Caco-2 (cell line): ENCODE data around the gene KRTAP5-2. TPM values are rescaled to one million over a fixed set of nuclear protein-coding genes. Genes with fewer than 3 reads are reported as not detected.

Experiments used
- BruUV-seq: library from RNA; stranded (reverse); fragments of 400-500 nt; replicated peaks from 2 replicates; lab custom pipeline; 2021; lab: Mats Ljungman, UMichigan
- CTCF ChIA-PET: fragments of 300-600 bp; sonication (Branson Sonifier 250); formaldehyde crosslinking; loops from one replicate; lab custom pipeline; 2022; ENCODE audit warnings: antibody characterized with exemption; lab: Charles Lee
- POLR2A ChIA-PET: fragments of 300-600 bp; sonication (Branson Sonifier 250); formaldehyde crosslinking; loops from one replicate; lab custom pipeline; 2022; ENCODE audit warnings: antibody characterized with exemption; lab: Charles Lee
- DNase-seq, 2 experiments: peaks; one replicate each; pipeline versions ENCODE4 v3.0.0 to v3.0.0-alpha.2; 2020 to 2022
- H3K27me3 ChIP-seq: replicated peaks from 2 replicates; pipeline ENCODE4 v1.6.0; 2011; ENCODE audit warnings: low read length; ENCODE audit not compliant: control insufficient read depth, insufficient read depth
- H3K36me3 ChIP-seq: 2 replicates; pipeline ENCODE4 v1.5.1; 2011; ENCODE audit warnings: low read length; ENCODE audit not compliant: control insufficient read depth, insufficient read depth
- H3K4me1 ChIP-seq: fragments of 250-450 bp; sonication (Bioruptor Pico); 2 replicates; pipeline ENCODE4 v1.5.1; 2020; ENCODE audit warnings: mild to moderate bottlenecking
- H3K4me3 ChIP-seq: 2 replicates; pipeline ENCODE4 v1.5.1; 2011; ENCODE audit warnings: low read depth, mild to moderate bottlenecking, control low read depth, low read length
- H3K9me3 ChIP-seq: fragments of 250-450 bp; sonication (Bioruptor Pico); 2 replicates; pipeline ENCODE4 v1.5.1; 2020; ENCODE audit warnings: mild to moderate bottlenecking, moderate library complexity
- H3K27ac Mint-ChIP-seq: one replicate; pipeline ENCODE4 v1.8.0; 2022; ENCODE audit warnings: mixed read lengths; ENCODE audit not compliant: unreplicated experiment
- H3K27me3 Mint-ChIP-seq: one replicate; pipeline ENCODE4 v1.8.0; 2022; ENCODE audit warnings: mixed read lengths; ENCODE audit not compliant: insufficient read depth, unreplicated experiment
- H3K36me3 Mint-ChIP-seq: one replicate; pipeline ENCODE4 v1.8.0; 2022; ENCODE audit warnings: mild to moderate bottlenecking, mixed read lengths; ENCODE audit not compliant: insufficient read depth, unreplicated experiment
- H3K4me1 Mint-ChIP-seq: one replicate; pipeline ENCODE4 v1.8.0; 2022; ENCODE audit warnings: low read depth, mixed read lengths; ENCODE audit not compliant: unreplicated experiment
- H3K4me3 Mint-ChIP-seq: one replicate; pipeline ENCODE4 v1.8.0; 2022; ENCODE audit warnings: mild to moderate bottlenecking, moderate library complexity, mixed read lengths; ENCODE audit not compliant: unreplicated experiment
- H3K9me3 Mint-ChIP-seq: one replicate; pipeline ENCODE4 v1.8.0; 2022; ENCODE audit warnings: mixed read lengths; ENCODE audit not compliant: unreplicated experiment
- intact Hi-C: fragments of 100-400 bp; cut with micrococcal nuclease; formaldehyde crosslinking; loops from one replicate; pipeline ENCODE4 v1.10.0; 2022; ENCODE audit not compliant: unreplicated experiment
- total RNA-seq: library from RNA; stranded (reverse); gene quantifications from 2 replicates; pipeline ENCODE4 v1.2.3, GENCODE V29; 2022
- TF ChIP-seq, protein P1 (sequence below), 2 experiments: fragments of 200-600 bp in 1 of 2; IDR thresholded peaks; 1 replicate in 1 of 2; 2 replicates in 1 of 2; pipeline versions ENCODE4 v1.5.1 to v1.8.0; 2011 to 2022; ENCODE audit warnings: antibody characterized with exemption in 1 of 2, control low read depth in 1 of 2, inconsistent platforms in 1 of 2, low read depth in 1 of 2, low read length in 1 of 2, mild to moderate bottlenecking in 1 of 2, moderate library complexity in 1 of 2; ENCODE audit not compliant: insufficient read depth in 1 of 2, severe bottlenecking in 1 of 2, unreplicated experiment in 1 of 2

KRTAP5-2 gene
- total RNA-seq, 1 experiment from 2014 or later = not detected

DNA sequence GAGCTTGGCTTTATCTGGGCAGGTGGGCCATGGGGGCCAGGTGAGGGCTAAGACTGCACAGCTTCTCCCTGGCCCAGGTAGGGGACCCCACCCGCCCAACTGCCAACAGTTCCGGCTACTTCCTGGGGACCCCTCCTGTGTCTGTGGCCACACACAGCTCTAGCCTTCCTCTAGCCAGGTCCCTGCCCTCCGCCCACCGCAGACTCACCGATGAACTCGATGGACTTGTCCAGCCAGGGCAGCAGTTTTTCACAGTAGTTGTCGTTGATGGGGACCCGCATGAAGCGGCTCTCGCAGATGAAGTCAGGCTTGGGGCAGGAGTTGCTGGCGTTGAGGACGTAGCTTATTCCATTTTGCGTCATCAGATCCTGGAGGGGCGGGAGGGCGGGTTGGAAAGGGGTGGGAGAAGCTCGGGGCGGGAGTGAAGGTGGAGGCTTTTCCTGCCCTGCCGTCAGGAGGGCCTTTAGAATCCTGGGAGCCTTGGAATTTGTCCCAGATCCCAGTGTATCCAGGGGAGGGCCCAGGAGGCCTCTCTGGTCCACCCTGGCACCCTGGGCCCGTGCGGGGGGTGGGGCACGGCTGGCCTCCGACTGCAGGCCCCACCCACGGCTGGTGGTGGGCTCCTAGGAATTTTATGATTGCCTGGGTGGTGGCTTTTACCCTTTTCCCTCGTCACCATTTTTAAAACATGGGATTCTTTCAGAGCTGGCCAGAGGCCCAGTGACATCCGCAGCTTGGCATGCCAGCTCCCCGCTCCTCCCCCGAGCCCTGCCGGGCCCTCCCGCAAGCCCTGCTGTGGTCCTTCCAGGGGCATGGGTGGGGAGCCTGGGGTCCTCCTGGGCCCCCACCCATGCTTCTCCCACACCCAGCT lies 40.0 kb downstream of the KRTAP5-2 start:
- peaks cover 5% of the 10 kb centered on the region for H3K36me3 Mint-ChIP-seq

GRCh38 chr11:1557051-1557884 lies 40.8 kb downstream of the KRTAP5-2 start:
- Histone ChIP-seq H3K27me3 (no peaks in the 10 kb centered on the region), H3K9me3 (no peaks in the 10 kb centered on the region), H3K36me3 (no peaks in the 10 kb centered on the region), H3K4me1 (peaks cover 13% of the 10 kb centered on the region), H3K4me3 (no peak overlapping the region)
- H3K36me3 Mint-ChIP-seq = peaks cover 5% of the 10 kb centered on the region
- no peak overlapping the region for H3K4me3 Mint-ChIP-seq
- no peaks in the 10 kb centered on the region for H3K9me3 Mint-ChIP-seq
- CTCF ChIA-PET = interaction anchor here (1.0 kb wide), 1 partner anchor 10 kb away, joined by 3 read pairs; no protein-coding TSS in a partner anchor
- BruUV-seq = no TSS peak
- peaks cover 8% of the 10 kb centered on the region for H3K4me1 Mint-ChIP-seq
- DNase-seq = no peak
- intact Hi-C loops = no loop called here
- H3K27ac Mint-ChIP-seq = no peak overlapping the region
- TF ChIP-seq, protein P1, sequence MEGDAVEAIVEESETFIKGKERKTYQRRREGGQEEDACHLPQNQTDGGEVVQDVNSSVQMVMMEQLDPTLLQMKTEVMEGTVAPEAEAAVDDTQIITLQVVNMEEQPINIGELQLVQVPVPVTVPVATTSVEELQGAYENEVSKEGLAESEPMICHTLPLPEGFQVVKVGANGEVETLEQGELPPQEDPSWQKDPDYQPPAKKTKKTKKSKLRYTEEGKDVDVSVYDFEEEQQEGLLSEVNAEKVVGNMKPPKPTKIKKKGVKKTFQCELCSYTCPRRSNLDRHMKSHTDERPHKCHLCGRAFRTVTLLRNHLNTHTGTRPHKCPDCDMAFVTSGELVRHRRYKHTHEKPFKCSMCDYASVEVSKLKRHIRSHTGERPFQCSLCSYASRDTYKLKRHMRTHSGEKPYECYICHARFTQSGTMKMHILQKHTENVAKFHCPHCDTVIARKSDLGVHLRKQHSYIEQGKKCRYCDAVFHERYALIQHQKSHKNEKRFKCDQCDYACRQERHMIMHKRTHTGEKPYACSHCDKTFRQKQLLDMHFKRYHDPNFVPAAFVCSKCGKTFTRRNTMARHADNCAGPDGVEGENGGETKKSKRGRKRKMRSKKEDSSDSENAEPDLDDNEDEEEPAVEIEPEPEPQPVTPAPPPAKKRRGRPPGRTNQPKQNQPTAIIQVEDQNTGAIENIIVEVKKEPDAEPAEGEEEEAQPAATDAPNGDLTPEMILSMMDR (IDR thresholded peaks at IDR 0.05; ENCODE audit: insufficient read depth in 1 of 2, low read depth in 1 of 2, low read length in 1 of 2, severe bottlenecking in 1 of 2, unreplicated experiment in 1 of 2) = no peak
- no peaks in the 10 kb centered on the region for H3K27me3 Mint-ChIP-seq
- POLR2A ChIA-PET = no interaction called here

More for the DNA sequence above, 40.0 kb downstream of the KRTAP5-2 start:
- Histone ChIP-seq H3K36me3 (no peaks in the 10 kb centered on the region), H3K9me3 (no peaks in the 10 kb centered on the region), H3K27me3 (no peaks in the 10 kb centered on the region), H3K4me3 (no peak overlapping the region), H3K4me1 (peaks cover 13% of the 10 kb centered on the region)
- Mint-ChIP-seq H3K27ac (no peak overlapping the region), H3K9me3 (no peaks in the 10 kb centered on the region), H3K27me3 (no peaks in the 10 kb centered on the region), H3K4me1 (peaks cover 8% of the 10 kb centered on the region), H3K4me3 (no peak overlapping the region)
- POLR2A ChIA-PET = no interaction called here
- intact Hi-C loops = no loop called here
- CTCF ChIA-PET = interaction anchor here (0.9 to 1.0 kb wide), 2 partner anchors 11 to 16 kb away, joined by 3 to 4 read pairs; no protein-coding TSS in a partner anchor
- no peak for DNase-seq
- no TSS peak for BruUV-seq
- TF ChIP-seq, protein P1 (IDR thresholded peaks at IDR 0.05; ENCODE audit: insufficient read depth in 1 of 2, low read depth in 1 of 2, low read length in 1 of 2, severe bottlenecking in 1 of 2, unreplicated experiment in 1 of 2) = no peak

GRCh38 chr11:1556278-1556902 lies 41.7 kb downstream of the KRTAP5-2 start:
- H3K4me3 Mint-ChIP-seq = no peak overlapping the region
- CTCF ChIA-PET = interaction anchor here (0.6 to 1.5 kb wide), 3 partner anchors 10 to 19 kb away, joined by 5 to 7 read pairs (median 6); no protein-coding TSS in a partner anchor

More at GRCh38 chr11:1556278-1556902, 41.7 kb downstream of the KRTAP5-2 start:
- no peaks in the 10 kb centered on the region for H3K9me3 Mint-ChIP-seq
- peaks cover 5% of the 10 kb centered on the region for H3K36me3 Mint-ChIP-seq
- no peak for DNase-seq
- no peaks in the 10 kb centered on the region for H3K27me3 Mint-ChIP-seq
- Histone ChIP-seq H3K4me1 (peaks cover 13% of the 10 kb centered on the region), H3K9me3 (no peaks in the 10 kb centered on the region), H3K27me3 (no peaks in the 10 kb centered on the region), H3K36me3 (no peaks in the 10 kb centered on the region), H3K4me3 (no peak overlapping the region)
- POLR2A ChIA-PET = no interaction called here
- intact Hi-C loops = no loop called here
- TF ChIP-seq, protein P1 (IDR thresholded peaks at IDR 0.05; ENCODE audit: insufficient read depth in 1 of 2, low read depth in 1 of 2, low read length in 1 of 2, severe bottlenecking in 1 of 2, unreplicated experiment in 1 of 2) = no peak
- H3K27ac Mint-ChIP-seq = no peak overlapping the region
- peaks cover 8% of the 10 kb centered on the region for H3K4me1 Mint-ChIP-seq
- no TSS peak for BruUV-seq
